Activated naive CD4-positive, alpha-beta T cell treated with anti-CD3 and anti-CD28 coated beads, Interleukin-2, amount 10 ng/mL, durations not matched to agents 7 days and 5 days (primary cell): ENCODE measurements around the gene B3GAT1.

ENCODE experiments used
- CTCF ChIA-PET: fragments of 350-600 bp; sonication (Branson Sonifier 250); formaldehyde crosslinking; loops from one replicate; lab custom pipeline; 2021; ENCODE audit warnings: antibody characterized with exemption; lab: Charles Lee
- DNase-seq: peaks from one replicate; pipeline ENCODE4 v3.0.0-alpha.2; 2020
- H3K27ac Mint-ChIP-seq: one replicate; pipeline ENCODE4 v1.8.0; 2021; ENCODE audit warnings: mild to moderate bottlenecking, moderate library complexity, mixed read lengths
- H3K27me3 Mint-ChIP-seq: one replicate; pipeline ENCODE4 v1.8.0; 2021; ENCODE audit warnings: mild to moderate bottlenecking, mixed read lengths
- H3K36me3 Mint-ChIP-seq: one replicate; pipeline ENCODE4 v1.8.0; 2021; ENCODE audit warnings: mixed read lengths
- H3K4me1 Mint-ChIP-seq: one replicate; pipeline ENCODE4 v1.8.0; 2021; ENCODE audit warnings: mixed read lengths
- H3K4me3 Mint-ChIP-seq: one replicate; pipeline ENCODE4 v1.8.0; 2021; ENCODE audit warnings: mild to moderate bottlenecking, moderate library complexity, mixed read lengths
- H3K9me3 Mint-ChIP-seq: one replicate; pipeline ENCODE4 v1.8.0; 2021; ENCODE audit warnings: mixed read lengths

B3GAT1 gene

DNA sequence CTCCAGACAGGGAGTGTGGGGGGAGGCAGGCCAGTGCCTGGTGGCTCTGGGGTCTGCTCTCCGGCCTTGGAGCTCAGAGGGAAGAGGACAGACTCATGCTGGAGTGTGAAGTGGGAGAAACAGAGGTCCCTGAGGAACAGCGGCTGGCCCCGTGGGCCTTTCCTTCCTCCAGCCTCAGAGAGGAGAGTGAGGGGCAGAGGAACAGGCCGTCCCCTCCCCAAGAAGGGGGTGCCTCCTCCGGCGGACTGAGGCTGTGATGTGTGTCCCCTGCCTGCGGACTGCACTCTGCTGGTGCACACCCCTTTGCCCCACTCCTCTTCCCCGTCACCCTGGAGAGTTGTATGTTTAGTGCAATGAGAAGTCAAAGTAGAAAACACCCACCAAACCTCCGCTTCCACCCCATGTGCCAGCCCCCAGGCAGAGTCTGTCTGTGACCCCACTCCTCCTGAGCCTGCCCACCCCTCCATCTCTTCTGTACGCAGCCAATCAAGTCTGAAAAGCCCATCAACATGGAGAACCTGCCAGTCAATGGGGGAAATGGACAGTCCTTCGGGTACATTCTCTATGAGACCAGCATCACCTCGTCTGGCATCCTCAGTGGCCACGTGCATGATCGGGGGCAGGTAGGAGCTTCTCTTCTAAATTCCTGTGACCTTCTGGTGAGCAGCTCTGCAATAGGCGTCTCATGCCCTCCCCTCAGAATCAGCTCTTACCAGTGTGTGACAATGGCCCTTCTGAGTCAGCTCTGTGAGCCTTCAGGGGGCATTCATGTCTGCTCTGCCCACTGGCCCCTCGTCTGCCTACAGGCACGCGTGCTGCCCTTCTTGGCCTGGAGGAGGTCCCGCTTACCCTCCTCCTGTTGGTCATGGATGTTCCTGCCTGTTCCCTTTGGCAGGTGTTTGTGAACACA, 41.3 kb downstream of the B3GAT1 start:
- H3K27ac Mint-ChIP-seq = no peak overlapping the region
- no peak for DNase-seq
- CTCF ChIA-PET = no interaction called here
- no peaks in the 10 kb centered on the region for H3K27me3 Mint-ChIP-seq
- no peaks in the 10 kb centered on the region for H3K4me1 Mint-ChIP-seq
- H3K4me3 Mint-ChIP-seq = no peak overlapping the region
- H3K36me3 Mint-ChIP-seq = no peaks in the 10 kb centered on the region
- H3K9me3 Mint-ChIP-seq = no peaks in the 10 kb centered on the region

DNA sequence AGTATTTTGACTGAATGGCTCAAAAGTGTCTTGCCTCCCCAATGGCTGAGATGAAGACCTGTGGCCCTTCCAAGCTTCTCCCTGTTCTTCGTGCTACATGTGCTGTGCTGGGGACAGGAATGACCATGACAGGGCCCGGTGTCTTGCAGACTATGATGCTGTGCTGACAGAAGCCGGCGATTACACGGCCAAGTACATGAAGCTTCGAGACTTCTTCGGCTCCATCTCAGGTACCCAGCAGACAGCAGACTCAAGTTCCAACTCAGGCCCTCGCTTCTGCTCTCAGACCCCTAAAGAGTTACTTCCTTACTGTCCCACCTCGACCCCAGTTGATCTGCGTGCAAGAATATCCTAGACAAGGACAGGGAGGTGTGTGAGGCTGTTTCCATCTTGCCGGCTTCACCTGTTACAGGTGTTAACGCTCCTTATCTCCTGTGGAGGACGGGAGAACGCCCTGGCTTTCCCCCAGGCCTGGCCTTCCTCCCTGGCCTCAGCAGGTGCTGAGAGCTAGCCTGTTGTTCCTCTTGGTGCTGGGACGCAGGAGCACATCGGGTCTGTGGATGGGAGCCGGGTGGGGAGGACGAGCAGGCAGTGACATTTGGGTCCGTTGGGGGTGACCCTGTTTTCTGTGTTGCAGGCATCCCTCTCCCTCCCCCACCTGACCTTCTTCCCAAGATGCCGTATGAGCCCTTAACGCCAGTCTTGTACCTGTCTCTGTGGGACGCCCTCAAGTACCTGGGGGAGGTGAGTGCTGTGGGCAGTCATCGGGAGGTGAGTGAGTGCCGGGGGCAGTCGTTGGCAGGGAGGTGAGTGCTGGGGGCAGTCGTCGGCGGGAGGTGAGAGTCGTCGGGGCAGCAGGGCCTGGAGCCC, 42.2 kb downstream of the B3GAT1 start:
- no peak for DNase-seq
- no peaks in the 10 kb centered on the region for H3K36me3 Mint-ChIP-seq
- H3K27me3 Mint-ChIP-seq = no peaks in the 10 kb centered on the region
- H3K4me3 Mint-ChIP-seq = no peak overlapping the region
- no peaks in the 10 kb centered on the region for H3K9me3 Mint-ChIP-seq
- CTCF ChIA-PET = no interaction called here
- H3K27ac Mint-ChIP-seq = no peak overlapping the region
- no peaks in the 10 kb centered on the region for H3K4me1 Mint-ChIP-seq

DNA sequence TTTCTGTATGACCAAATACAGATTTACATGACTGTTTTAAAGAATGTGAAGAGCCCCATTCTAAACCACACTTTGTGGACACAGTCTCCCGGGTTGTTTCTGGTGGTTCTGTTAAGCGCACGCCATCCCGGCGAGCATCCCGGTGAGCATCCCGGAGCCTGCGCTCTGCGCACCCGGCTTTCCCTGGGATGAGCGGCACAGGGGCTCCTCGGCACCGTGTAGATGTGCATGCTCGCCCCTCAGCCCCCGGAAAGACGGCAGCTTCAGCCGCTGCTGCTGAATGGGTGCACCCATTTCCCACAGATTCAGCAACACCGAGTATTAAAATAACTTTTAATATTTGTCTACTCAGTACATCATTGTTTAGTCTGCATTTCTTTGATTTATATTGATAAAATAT, 44.3 kb downstream of the B3GAT1 start:
- H3K4me1 Mint-ChIP-seq = no peaks in the 10 kb centered on the region
- DNase-seq = no peak
- H3K36me3 Mint-ChIP-seq = no peaks in the 10 kb centered on the region
- H3K9me3 Mint-ChIP-seq = no peaks in the 10 kb centered on the region
- H3K27me3 Mint-ChIP-seq = peaks cover 3% of the 10 kb centered on the region
- CTCF ChIA-PET = no interaction called here
- no peak overlapping the region for H3K27ac Mint-ChIP-seq
- H3K4me3 Mint-ChIP-seq = no peak overlapping the region

DNA sequence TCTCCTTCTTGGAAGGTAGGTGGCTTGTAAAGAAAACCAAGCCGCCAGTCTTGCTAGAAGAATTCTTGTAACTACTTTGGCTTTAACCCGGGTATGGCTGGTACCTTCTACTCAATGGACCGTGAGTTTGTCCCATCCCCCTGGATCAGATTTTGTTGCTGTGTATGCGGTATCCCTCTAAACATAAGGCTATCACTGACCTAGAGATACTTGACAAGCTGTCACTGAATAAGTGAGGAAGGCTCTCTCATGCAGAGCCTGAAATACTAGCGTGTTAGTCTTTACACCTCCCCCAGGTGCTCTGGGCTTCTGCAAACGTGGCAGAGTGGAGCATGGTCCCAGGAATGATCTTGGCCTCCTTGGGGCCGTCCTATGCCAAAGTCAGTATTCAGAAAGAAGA, 45.8 kb downstream of the B3GAT1 start:
- Mint-ChIP-seq H3K36me3 (no peaks in the 10 kb centered on the region), H3K27ac (no peak overlapping the region), H3K4me1 (peaks cover 9% of the 10 kb centered on the region), H3K9me3 (no peaks in the 10 kb centered on the region), H3K27me3 (peaks cover 3% of the 10 kb centered on the region), H3K4me3 (no peak overlapping the region)
- CTCF ChIA-PET = no interaction called here
- DNase-seq = no peak

DNA sequence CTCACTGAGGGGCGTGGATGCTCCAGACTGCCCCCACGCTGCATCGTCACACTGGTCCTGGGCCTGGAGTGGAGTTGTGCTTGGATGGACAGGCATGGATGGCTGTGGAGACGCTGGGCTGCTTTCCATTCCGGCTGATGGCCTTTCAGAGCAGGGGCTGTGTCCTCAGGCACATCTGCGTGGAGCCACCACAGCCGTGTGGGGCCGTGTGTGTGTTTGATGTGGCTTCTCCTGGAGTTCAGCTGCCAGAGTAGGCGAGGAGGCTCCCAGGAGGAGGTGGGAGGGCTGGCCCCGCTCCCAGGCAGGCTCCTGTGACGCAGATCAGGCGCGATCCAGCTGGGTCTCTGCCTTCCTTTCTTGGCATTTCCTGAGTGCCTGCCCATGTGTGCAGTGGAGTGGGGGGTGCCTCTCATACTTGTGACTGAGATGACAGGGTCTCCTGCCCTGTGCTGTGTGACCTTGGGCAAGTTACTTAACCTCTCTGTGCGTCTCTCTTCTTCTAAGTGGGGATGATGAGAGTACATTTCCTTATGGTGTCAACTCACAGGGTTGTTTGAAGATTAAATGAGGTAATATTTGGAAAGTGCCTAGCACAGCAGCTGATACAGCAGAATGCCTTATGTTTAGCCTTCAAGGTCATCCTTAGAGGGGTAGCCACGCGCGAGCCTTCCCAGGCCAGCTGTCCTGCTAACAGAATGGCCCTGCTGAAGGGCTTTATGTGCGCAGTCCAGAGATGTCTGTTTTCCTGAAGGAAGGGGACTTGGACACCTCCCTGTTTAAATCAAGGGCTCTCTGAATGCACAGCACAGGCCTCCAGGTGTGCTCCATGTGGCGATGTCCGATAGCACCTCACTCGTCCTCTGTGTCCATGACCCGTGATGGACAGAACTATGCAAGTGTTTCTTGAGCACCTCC, 46.8 kb downstream of the B3GAT1 start:
- Mint-ChIP-seq H3K4me1 (peaks cover 12% of the 10 kb centered on the region), H3K9me3 (no peaks in the 10 kb centered on the region), H3K4me3 (no peak overlapping the region), H3K36me3 (no peaks in the 10 kb centered on the region), H3K27ac (no peak overlapping the region), H3K27me3 (peaks cover 5% of the 10 kb centered on the region)
- CTCF ChIA-PET = no interaction called here
- no peak for DNase-seq

DNA sequence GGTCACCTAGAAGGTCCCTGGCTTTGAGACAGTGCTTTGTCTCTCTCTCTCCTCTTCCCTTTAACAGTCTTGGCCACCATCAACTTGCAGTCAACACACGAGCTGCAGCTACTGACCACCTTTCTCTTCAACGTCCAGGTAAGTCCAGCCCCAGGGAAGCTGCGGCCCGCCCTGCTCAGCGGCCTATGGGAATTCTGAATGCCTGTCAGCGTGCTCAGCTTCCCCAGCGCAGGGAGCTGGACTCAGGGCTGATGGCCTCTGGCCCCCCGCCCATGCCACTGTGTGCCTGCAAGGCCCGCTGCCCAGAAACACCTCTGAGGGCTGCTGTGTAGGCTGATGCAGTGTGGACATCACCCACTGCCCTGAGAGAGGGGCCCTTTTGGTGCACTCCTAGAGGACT, 47.8 kb downstream of the B3GAT1 start:
- Mint-ChIP-seq H3K27me3 (peaks cover 8% of the 10 kb centered on the region), H3K9me3 (no peaks in the 10 kb centered on the region), H3K36me3 (no peaks in the 10 kb centered on the region), H3K4me3 (no peak overlapping the region), H3K27ac (no peak overlapping the region), H3K4me1 (peaks cover 20% of the 10 kb centered on the region)
- CTCF ChIA-PET = no interaction called here
- DNase-seq = no peak

DNA sequence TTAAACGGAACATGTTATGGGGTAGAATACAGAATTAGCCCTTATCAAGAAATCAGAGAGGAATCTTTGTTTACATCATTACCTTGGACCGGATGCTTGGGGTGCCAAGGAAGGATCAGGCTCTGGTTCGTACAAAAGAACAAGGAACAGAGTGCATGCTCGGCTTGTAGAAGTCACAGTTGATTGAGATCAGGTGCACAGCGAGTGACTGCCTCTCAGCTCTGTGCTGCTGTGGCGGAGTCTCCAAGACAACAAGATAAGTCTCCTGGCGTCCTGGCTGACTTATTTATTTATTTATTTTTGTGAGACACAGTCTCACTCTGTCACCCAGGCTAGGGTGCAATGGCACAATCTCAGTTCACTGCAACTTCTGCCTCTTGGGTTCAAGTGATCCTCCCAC, 48.5 kb downstream of the B3GAT1 start:
- H3K9me3 Mint-ChIP-seq = no peaks in the 10 kb centered on the region
- DNase-seq = no peak
- no peak overlapping the region for H3K27ac Mint-ChIP-seq
- H3K36me3 Mint-ChIP-seq = no peaks in the 10 kb centered on the region
- CTCF ChIA-PET = no interaction called here
- H3K4me1 Mint-ChIP-seq = peaks cover 20% of the 10 kb centered on the region
- peaks cover 14% of the 10 kb centered on the region for H3K27me3 Mint-ChIP-seq
- no peak overlapping the region for H3K4me3 Mint-ChIP-seq

DNA sequence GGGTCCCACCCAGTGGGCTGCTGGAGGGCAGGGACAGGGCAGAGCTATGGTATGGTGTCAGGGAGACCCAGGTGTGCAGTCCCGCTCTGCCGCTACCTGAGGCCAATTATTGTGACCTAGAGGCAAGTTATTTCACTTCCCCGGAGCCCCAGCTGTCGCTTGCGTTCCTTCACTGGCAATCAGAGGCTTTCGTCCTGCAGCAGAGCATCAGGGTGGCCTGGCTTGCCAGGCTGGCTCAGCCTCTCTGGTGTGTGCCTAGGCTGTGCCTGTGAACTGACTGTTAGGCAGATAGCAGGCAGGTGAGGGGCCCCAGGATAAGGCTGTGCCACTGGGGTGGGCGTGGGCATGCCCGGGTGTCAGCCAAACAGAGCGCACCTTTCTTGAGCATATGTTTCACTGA, 48.9 kb downstream of the B3GAT1 start:
- no peaks in the 10 kb centered on the region for H3K36me3 Mint-ChIP-seq
- peaks cover 18% of the 10 kb centered on the region for H3K27me3 Mint-ChIP-seq
- no peak overlapping the region for H3K27ac Mint-ChIP-seq
- CTCF ChIA-PET = no interaction called here
- no peaks in the 10 kb centered on the region for H3K9me3 Mint-ChIP-seq
- H3K4me3 Mint-ChIP-seq = no peak overlapping the region
- H3K4me1 Mint-ChIP-seq = peaks cover 20% of the 10 kb centered on the region
- DNase-seq = no peak

DNA sequence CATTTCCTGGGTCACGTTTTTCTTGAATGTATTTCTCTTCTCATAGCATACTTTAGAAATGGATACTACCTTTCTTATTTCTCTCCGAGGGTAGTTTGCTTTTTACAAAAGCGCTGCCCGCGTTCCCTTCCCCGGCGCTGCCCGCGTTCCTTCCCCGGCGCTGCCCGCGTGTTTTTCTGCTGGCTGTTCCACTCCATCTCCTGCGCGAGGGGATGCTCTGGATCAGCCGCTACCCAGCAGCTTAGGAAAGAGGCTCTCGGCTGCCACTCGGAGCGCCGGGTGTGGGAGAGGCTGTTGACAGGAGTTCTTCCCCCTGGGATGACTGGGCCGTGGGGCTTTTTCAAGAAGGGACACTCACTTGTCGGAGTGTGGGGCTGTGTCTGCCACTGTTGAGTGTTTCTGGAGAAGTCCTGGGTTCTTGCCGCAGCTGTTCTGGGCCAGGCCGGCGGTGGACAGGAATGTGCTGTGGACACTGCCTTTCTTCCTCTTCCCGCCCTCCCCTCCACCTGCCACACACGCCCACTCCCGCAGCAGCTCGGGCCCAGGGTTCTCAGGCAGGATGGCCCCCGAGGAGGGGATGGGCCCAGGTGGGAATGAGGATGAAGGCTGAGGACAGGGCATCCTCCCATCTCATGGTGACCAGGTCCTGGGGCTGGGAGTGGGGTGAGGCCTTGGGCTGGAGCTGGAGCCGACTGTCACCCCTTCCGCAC, 49.7 kb downstream of the B3GAT1 start:
- no peaks in the 10 kb centered on the region for H3K36me3 Mint-ChIP-seq
- CTCF ChIA-PET = no interaction called here
- H3K9me3 Mint-ChIP-seq = no peaks in the 10 kb centered on the region
- DNase-seq = no peak
- peaks cover 20% of the 10 kb centered on the region for H3K27me3 Mint-ChIP-seq
- H3K4me1 Mint-ChIP-seq = peaks cover 20% of the 10 kb centered on the region
- no peak overlapping the region for H3K4me3 Mint-ChIP-seq
- peak overlapping the region; percentile 68 for H3K27ac Mint-ChIP-seq

DNA sequence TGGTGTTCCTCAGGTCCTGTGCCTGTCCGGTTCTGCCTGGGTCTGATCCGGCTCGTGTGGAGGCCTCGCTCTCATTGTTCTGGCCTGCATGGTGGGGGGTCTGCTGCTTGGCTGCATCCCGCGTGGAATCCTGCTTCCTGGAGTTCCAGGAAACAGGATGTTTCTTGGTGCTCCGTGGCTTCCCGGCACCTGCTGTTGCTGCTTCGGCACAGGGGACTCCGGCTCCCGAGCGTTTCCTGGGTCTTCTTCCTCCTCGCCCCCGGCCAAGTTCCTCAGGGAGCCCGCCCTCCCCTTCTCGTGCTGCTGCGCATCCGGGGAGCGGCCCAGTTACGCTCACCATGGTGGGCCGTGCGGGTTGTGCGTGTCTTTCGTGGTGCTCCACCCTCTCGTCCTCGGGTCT, 50.4 kb downstream of the B3GAT1 start:
- Mint-ChIP-seq H3K36me3 (no peaks in the 10 kb centered on the region), H3K27me3 (peaks cover 20% of the 10 kb centered on the region), H3K27ac (peak overlapping the region; percentile 68), H3K4me1 (peaks cover 20% of the 10 kb centered on the region), H3K9me3 (no peaks in the 10 kb centered on the region), H3K4me3 (no peak overlapping the region)
- DNase-seq = no peak
- CTCF ChIA-PET = no interaction called here

DNA sequence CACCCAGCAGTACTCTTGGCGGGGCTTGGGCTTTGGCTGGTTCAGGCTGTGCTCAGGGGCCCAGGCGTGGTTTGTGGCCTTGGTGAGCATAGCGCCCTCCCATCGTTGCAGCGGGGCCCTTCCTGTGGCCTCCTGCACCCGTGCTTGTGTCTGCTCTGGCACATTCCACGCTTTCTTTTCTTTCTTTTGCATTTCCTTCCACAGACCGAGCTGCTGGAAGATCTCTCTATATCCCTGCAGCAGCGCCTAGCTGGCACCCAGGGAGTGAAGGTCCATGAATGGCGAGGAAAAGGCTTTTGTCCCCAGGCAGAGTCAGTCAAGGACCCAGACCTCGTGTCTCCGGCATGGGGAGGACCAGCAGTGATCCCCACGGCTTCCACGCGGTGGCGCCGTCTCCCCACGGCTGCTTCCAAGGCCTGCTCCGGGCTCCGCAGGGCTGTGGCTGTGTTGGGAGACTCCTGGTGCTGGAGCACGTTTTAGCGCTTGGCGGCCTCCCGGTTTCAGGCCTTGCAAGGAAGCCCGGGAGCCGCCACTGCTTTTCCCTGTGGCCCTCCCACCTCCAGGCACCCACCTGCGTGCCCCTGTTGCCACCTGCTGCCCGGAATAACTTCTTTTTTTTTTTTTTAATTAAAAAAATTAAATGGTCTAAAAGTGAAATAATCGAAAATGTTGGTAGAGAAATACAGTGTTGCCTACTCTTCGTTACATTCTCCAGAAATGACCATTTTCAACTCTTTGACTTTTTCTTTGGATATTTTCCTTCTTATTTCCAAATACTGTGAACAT, 51.8 kb downstream of the B3GAT1 start:
- no peaks in the 10 kb centered on the region for H3K36me3 Mint-ChIP-seq
- H3K27me3 Mint-ChIP-seq = peaks cover 20% of the 10 kb centered on the region
- no peaks in the 10 kb centered on the region for H3K9me3 Mint-ChIP-seq
- H3K4me3 Mint-ChIP-seq = no peak overlapping the region
- peaks cover 22% of the 10 kb centered on the region for H3K4me1 Mint-ChIP-seq
- peak; percentile 86 for DNase-seq
- no peak overlapping the region for H3K27ac Mint-ChIP-seq
- CTCF ChIA-PET = interaction anchor here (0.6 to 1.8 kb wide), 7 partner anchors 11 to 507 kb away, joined by 3 to 6 read pairs (median 3); no protein-coding TSS in a partner anchor

DNA sequence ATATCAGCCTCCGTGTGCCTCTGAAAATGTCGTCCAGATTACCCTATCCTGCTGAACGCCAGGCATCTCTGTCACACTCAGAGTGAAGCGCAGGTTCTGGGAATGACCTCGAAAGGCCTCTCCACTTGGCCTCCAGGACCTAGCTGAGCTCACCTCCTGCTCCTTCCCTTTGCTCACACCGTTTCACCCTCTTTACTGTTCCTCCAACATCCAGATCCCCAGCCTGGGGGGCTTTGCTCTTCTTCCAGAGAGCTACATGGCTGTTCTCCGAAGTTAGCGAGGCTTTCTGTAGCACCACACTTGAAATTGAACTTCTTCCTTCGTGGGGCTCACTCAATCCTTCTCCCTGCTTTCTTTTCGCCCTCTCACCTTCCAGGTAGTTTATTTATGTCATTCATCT, 52.4 kb downstream of the B3GAT1 start:
- Mint-ChIP-seq H3K27me3 (peaks cover 24% of the 10 kb centered on the region), H3K27ac (no peak overlapping the region), H3K4me1 (peaks cover 23% of the 10 kb centered on the region), H3K36me3 (no peaks in the 10 kb centered on the region), H3K9me3 (no peaks in the 10 kb centered on the region), H3K4me3 (no peak overlapping the region)
- CTCF ChIA-PET = interaction anchor here (0.6 to 1.8 kb wide), 7 partner anchors 10 to 507 kb away, joined by 3 to 6 read pairs (median 3); no protein-coding TSS in a partner anchor
- DNase-seq = no peak
